ENCODE measurements around the gene LGALS3BP.
"Not testable (repeated sequence)": the region's sequence is repeated elsewhere in the genome, so short reads cannot be mapped to it uniquely, and the experiment has no call there.

The LGALS3BP gene

DNA sequence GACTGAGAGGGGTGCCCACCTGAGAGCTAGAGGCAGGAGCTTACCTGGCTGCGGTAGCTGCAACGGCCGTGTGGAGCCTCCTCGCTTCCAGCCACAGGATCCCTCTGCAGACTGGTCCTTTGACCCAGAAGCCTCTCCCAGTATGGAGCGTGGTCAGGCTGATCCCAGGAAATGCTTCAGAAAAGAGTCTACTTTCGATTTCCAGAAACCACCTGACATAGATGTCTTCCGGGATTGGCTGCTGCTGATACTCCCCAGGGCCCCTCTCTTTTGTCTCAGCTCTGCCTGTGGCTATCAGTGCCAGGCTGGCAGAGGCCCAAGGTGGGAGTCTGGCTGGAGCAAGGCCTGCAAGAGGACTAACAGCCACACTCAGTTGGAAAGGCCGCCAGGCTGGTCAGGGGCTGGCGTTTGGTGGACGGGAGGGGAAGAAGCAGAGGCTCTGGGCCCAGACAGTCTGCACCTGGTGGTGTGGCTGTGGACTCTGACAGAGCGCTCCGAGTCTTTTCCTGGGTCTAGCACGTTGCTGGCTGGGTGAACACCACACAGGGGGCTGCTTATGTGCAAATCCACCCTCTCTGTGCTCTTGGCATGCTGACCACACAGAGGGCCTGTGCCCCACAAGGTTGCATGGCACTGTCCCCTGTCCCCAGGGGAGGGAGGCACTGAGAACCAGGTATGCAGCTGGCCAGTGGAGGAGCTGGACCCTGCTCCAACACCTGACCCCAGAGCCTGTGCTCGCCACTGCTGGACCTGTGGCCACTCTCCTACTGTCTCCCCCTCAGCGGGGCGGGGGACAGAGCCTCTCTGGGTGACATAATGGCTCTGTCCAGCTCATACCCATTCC, at the start of gene LGALS3BP:
TSS of gene LGALS3BP (minus strand) at position 144 of the 844 bp plus-strand sequence. CDS start 2,732 bp downstream, outside the sequence.
- no peak for DNase-seq (ENCODE audit: low spot score)

DNA sequence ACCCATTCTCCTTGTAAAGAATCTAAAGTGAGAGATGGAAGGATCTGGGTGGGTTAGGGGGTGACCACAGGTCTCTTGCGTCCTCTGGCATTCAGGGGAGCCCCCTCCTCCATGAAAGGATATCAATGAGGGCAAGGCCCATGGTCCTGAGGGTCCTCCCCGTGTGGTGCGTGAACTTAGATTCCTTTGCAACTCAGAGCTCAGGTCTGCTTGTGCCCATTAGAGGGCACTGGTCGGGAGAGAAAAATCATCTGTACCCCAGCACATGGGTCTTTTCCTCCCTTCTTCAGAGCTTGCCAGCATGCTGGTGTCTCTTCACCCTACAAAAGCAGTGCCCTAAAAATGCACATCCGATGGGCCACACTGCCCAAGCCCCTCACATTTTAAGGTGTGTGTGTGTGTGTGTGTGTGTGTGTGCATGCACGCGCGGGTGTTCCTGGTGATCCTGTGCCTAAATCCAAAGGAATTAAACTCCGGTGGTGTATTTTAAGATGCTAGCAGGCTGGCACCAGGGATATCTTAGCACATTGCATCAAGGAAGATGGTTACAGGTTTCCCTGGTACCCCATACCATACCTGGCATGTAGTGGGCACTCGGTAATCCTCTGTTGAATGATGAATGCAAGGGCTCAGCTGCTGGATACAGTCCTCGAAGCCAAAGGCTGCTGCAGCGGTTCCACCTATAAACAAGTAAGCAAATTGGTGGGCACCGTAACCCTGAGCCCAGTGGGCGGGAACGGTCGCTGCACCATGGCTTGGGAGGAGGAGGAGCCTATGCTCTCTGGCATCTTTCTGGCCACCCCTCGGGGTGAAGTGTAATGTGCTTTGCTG, 49.0 kb upstream of the LGALS3BP start:
- DNase-seq (ENCODE audit: low spot score), result no peak

DNA sequence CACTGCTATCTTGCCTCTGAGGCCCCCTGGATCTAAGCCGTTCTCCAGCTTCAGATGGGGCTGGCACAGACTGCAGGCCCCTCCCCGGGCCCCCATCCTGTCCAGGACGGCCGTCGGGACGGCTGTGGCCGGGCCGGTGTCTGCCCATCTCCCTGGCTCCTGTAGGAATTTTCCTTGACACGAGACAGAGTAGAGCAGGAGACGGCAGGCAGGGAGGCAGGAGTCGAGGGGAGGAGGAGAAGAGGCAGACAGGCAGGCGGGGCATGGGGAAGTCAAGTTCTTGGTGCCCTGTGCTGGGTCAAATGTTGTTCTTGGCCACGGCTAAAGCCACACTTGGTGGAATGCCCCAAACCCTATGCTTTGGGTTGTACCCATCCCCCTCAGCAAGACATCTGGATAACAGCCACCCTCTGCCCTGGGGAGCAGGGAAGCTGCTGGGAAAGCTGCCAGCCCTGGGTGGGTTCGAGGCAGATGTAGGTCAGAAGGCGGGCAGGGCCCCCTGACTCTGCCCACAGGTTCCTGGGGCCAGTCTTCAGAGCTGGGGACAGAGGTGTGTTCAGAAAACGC, 48.3 kb upstream of the LGALS3BP start:
- no peak for DNase-seq (ENCODE audit: low spot score)

DNA sequence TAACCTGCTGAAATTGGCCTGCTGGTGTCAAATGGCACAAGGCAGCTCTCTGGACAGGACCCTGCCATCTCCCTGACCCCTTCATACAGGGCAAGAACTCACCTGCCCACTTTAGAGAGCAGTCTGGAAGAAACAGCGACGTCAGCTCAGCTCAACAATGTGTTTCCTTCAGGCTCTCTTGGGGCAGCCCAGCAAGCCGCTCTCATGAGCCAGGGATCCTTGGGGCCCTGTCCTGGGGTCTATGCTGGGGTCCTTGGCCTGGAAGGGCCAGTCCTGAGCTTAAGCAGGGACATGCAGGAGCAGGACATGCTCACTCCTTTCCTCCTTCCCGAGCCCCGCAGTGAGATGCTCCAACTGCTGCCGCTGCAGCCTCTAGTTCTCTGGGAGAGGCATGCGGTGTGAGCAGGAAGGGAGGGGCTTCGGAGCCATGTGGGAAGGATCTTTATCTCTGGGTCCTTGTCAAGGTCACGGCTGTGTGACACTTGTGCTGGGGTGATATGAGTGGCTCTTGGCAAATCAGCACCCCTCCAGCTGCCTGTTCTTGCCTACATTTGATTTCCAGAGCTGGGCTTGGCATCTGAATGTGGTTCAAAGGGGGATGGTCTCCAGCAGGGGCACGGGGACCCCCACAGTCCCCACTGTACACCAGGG, 47.7 kb upstream of the LGALS3BP start:
- DNase-seq (ENCODE audit: low spot score), result no peak

GRCh38 chr17:79026376-79027273, 46.9 kb upstream of the LGALS3BP start:
- DNase-seq (ENCODE audit: low spot score), result no peak

DNA sequence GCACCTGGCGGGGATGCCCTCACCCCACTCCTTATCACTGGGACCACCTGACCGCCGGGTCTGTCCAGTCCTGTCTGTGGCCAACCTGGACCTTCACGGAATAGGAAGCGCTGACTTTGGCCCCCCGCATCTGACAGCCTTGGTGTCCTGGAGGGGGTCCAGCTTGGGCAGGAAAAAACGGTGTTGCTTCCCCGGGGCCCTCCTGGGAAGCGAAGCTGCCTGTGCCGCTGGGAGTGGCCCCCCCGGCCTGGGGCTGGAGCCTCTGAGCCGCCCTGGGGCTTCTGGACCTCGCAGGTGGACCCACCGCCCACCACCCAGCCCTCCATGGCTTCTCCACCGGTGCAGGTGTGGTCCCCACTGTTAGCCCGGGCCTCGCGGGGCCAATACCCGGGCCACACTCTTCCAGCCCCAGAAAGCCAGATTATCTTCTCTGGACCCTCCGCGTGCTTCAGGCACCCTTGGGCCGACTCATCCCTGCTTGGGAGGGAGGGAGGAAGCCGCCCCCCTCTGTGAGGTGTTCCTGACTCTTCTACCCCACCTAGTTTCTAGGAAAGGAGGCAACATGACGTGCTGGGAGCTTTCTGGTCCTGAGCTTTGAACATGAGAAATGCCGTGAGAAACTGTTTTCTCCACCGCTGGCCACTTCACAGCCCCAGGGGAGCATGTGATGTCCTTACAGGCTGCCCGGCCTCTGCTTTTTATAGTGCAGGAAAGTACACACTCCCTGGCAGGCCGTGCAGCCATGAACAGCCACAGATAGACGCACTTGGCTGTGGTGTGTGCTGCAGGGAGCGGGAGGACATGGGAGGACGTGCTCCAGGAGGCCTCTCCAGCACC, 45.4 kb upstream of the LGALS3BP start:
- DNase-seq (ENCODE audit: low spot score), result no peak

- DNase-seq (ENCODE audit: low spot score), result no peak
These were observed 44.4 kb upstream of the LGALS3BP start, which contains the start of gene C1QTNF1 for GRCh38 chr17:79023886-79024771. Gene C1QTNF1 (plus strand): TSS chr17:79024169. CDS start chr17:79043969, 19,800 bp downstream.

DNA sequence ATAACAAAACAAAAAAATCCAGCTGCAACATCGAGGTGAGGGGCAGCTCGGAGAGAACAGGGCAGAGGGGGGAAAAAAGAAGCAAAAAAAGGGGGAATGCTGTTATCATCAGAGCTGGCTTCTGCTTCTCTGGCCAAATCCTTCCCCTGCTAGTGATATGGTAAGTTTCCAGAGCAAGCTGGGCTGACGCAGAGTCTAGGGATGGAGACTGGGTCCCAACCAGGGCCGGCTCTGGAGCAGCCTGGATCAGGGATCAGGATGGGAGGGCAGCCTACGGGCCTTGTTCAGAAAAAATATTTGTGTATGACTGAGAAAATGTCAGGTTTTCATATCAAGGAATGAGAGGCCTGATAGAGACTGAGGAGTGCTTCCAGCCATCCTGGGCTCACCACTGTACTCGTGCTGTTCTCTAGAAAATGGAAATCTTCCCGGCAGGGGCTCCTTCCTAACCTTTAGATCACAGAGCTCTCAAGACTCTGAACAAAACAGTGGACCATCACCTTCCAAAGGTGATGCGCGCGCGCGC, 43.5 kb upstream of the LGALS3BP start:
- no peak for DNase-seq (ENCODE audit: low spot score)

DNA sequence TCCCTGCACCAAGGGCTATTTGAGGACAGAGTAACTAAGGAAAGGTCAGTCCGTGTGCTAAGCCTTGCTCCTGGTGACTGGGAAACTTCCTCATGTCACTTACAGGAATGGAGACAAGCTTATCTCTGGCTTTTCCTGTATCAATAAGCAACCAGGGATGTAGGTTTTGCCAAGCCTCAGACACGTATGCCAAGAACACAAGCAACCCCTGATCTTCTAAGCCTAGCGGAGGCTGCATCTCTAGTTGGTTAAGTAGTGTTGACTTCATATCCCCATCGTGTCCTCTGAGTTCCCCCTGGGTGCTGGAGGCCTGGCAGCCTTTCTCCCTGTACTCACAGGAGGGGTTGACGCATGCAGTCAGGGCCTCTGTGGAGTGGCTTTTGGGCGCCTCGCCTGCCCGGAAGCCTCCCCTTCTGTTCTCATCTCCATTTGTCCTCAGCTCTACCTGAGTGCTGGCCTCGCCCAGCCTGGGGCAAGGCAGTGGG, 42.8 kb upstream of the LGALS3BP start:
- no peak for DNase-seq (ENCODE audit: low spot score)

DNA sequence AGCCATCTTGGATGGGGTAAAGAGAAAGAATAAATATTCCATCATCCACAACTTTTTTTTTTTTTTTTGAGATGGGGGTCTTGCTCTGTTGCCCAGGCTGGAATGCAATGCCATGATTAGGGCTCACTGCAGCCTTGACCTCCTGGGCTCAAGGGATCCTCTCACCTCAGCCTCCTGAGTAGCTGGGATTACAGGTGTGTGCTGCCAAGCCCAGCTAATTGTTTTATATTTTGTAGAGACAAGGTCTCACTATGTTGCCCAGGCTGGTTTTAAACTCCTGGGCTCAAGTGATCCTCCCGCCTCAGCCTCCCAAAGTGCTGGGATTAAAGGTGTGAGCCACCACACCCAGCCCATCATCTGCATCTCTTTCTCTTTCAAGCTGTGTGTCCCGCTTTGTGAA, 42.2 kb upstream of the LGALS3BP start:
- not testable (repeated sequence) for DNase-seq (ENCODE audit: low spot score)

GRCh38 chr17:79020631-79021301, 41.0 kb upstream of the LGALS3BP start:
- no peak for DNase-seq (ENCODE audit: low spot score)

- peak; percentile 27 for DNase-seq (ENCODE audit: low spot score)
These were observed 40.2 kb upstream of the LGALS3BP start for GRCh38 chr17:79019632-79020584.

DNA sequence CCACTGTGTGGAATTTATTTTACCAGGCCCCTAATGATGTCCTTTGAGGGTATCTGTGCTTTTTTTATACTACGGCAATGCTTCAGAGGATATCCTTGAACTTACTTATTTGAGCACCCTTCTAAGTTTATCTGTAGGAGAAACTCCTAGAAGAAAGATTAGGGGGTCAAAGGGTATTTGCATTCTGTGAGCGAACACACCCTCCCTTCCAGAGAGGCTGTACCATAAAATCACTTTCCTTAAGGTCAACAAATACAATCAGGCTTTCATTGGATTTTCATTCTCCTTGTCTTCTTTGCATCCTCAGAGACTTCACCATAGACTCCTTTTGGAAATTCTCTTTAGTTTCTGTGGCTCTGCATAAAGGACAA, 39.5 kb upstream of the LGALS3BP start:
- DNase-seq (ENCODE audit: low spot score), result no peak

- DNase-seq (ENCODE audit: low spot score), result no peak
These were observed 38.6 kb upstream of the LGALS3BP start for GRCh38 chr17:79018370-79018695.

DNA sequence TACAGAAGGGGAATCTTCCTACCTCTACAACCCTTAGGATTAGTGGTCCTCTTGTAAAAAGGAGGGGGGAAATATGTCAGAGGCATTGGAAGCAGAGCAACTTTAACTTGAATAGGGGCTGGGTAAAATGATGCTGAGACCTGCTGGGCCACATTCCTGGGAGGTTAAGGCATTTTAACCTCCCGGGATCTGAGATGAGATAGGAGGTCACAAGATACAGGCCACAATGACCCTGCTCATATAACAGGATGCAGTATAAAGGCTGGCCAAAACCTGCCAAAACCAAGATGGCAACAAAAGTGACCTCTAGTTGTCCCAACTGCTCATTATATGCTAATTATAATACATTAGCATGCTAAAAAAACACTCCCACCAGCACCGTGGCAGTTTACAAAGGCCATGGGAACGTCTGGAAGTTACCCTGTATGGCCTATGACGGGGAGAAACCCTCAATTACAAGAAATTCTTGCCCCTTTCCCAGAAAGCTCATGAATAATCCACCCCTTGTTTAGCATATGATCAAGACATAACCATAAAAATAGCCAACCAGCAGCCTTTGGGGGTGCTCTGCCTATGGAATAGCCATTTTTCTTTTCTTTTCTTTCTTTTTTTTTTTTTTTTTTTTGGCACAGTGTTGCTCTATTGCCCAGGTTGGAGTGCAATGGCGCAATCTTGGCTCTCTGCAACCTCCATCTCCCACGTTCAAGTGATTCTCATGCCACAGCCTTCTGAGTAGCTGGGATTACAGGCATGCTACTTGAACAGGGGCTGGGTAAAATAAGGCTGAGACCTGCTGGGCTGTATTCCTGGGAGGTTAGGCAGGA, 38.0 kb upstream of the LGALS3BP start:
- DNase-seq (ENCODE audit: low spot score), result no peak

- DNase-seq (ENCODE audit: low spot score), result no peak
These were observed 34.5 kb upstream of the LGALS3BP start for GRCh38 chr17:79014158-79014758.

All from hematopoietic multipotent progenitor cell treated with erythropoietin and hydrocortisone succinate and interleukin-3 and kit ligand, for 15 days (in vitro differentiated cells).